K562 (cell line): ENCODE results near the gene AKT2. TPM values are rescaled to one million over a fixed set of nuclear protein-coding genes. Genes with fewer than 3 reads are reported as not detected.

Experiments used
- ATAC-seq: fragments of 200-7000 bp; cut with Tn5 transposase; 3 replicates; pipeline ENCODE4 v1.9.1; 2020; ENCODE audit warnings: moderate library complexity
- BruUV-seq: library from RNA; stranded (reverse); fragments of 400-500 nt; replicated peaks from 2 replicates; lab custom pipeline; 2021; lab: Mats Ljungman, UMichigan
- CTCF ChIA-PET: fragments of 300-600 bp; formaldehyde crosslinking; extraction: SDS; loops from one replicate; lab custom pipeline; 2021; ENCODE audit warnings: low intra/inter-chr PET ratio; lab: Yijun Ruan, JAX
- POLR2A ChIA-PET: fragments of 300-600, 350-650 bp; sonication (Branson Sonifier 250); formaldehyde crosslinking; extraction: SDS; loops from one replicate; lab custom pipeline; 2021; ENCODE audit warnings: antibody characterized with exemption, inconsistent platforms; lab: Yijun Ruan, JAX
- DNase-seq, 4 experiments: peaks; one replicate each; pipeline versions ENCODE4 v3.0.0 to v3.0.0-alpha.2; 2011 to 2018; ENCODE audit warnings: low spot score in 3 of 4, mixed read lengths in 3 of 4; ENCODE audit errors: extremely low read depth in 1 of 4
- FAIRE-seq: peaks from 2 replicates; lab custom pipeline; 2011; peaks lifted over from hg19 to GRCh38; lab: Jason Lieb, UNC
- H2AFZ ChIP-seq: 2 replicates; pipeline ENCODE4 v1.6.0; 2011; ENCODE audit warnings: low read depth, low read length, control low read depth, inconsistent platforms
- H3K27ac ChIP-seq: fragments of 200-600 bp; 3 replicates; pipeline ENCODE4 v1.8.0; 2011; ENCODE audit warnings: low read depth, mild to moderate bottlenecking, control low read depth, inconsistent platforms, low read length, moderate library complexity, mixed read lengths; ENCODE audit errors: extremely low read depth
- H3K27me3 ChIP-seq, 2 experiments: fragments of 300-600 bp in 1 of 2; 2 replicates in 1 of 2; 3 replicates in 1 of 2; pipeline versions ENCODE4 v1.6.0 to v1.8.0; 2011; ENCODE audit warnings: inconsistent platforms in 2 of 2, low read length in 2 of 2, mild to moderate bottlenecking in 1 of 2, mixed read lengths in 1 of 2, moderate library complexity in 1 of 2; ENCODE audit not compliant: control insufficient read depth in 2 of 2, insufficient read depth in 2 of 2
- H3K36me3 ChIP-seq: fragments of 300-600 bp; 3 replicates; pipeline ENCODE4 v1.8.0; 2011; ENCODE audit warnings: mild to moderate bottlenecking, low read length, inconsistent platforms; ENCODE audit not compliant: control insufficient read depth, insufficient read depth
- H3K4me1 ChIP-seq, 2 experiments: fragments of 200-600 bp in 1 of 2; replicated peaks in 1 of 2; 2 replicates in 1 of 2; 3 replicates in 1 of 2; pipeline versions ENCODE4 v1.5.1 to v1.8.0; 2011; ENCODE audit warnings: inconsistent platforms in 2 of 2, low read length in 2 of 2, mild to moderate bottlenecking in 1 of 2, mixed read lengths in 1 of 2, moderate library complexity in 1 of 2; ENCODE audit not compliant: control insufficient read depth in 2 of 2, insufficient read depth in 2 of 2
- H3K4me2 ChIP-seq: 2 replicates; pipeline ENCODE4 v1.6.1; 2011; ENCODE audit warnings: low read length, control low read depth, inconsistent platforms, mixed read lengths; ENCODE audit not compliant: insufficient read depth
- H3K4me3 ChIP-seq: fragments of 200-600 bp; sonication (generic), shearing (Covaris generic); 2 replicates; pipeline ENCODE4 v1.5.1; 2016; ENCODE audit warnings: control low read depth, inconsistent platforms
- H3K79me2 ChIP-seq: fragments of 200-600 bp; 3 replicates; pipeline ENCODE4 v1.8.0; 2011; ENCODE audit warnings: low read length, inconsistent platforms; ENCODE audit not compliant: control insufficient read depth, insufficient read depth
- H3K9ac ChIP-seq, 2 experiments: 2 replicates each; pipeline versions ENCODE4 v1.6.0 to v1.6.1; 2011; ENCODE audit warnings: low read depth in 2 of 2, low read length in 2 of 2, control low read depth in 1 of 2, inconsistent platforms in 1 of 2, mild to moderate bottlenecking in 1 of 2, mixed read lengths in 1 of 2; ENCODE audit not compliant: insufficient read depth in 1 of 2
- H3K9me1 ChIP-seq: one replicate; pipeline ENCODE4 v1.6.0; 2011; ENCODE audit warnings: inconsistent platforms, mild to moderate bottlenecking, low read length, moderate library complexity; ENCODE audit not compliant: control insufficient read depth, insufficient read depth
- H3K9me3 ChIP-seq: replicated peaks from 2 replicates; pipeline ENCODE4 v1.5.1; 2011; ENCODE audit warnings: low read depth, low read length, inconsistent platforms; ENCODE audit not compliant: control insufficient read depth, insufficient read depth
- H4K20me1 ChIP-seq: replicated peaks from 2 replicates; pipeline ENCODE4 v1.6.1; 2011; ENCODE audit warnings: low read length, inconsistent platforms, mixed read lengths; ENCODE audit not compliant: control insufficient read depth, insufficient read depth
- HNRNPUL1 ChIP-seq: fragments of 200-400 bp; formaldehyde crosslinking; IDR thresholded peaks from 2 replicates; pipeline ENCODE4 v1.6.1; 2017; ENCODE audit warnings: low read length
- RBM14 ChIP-seq: fragments of 200-400 bp; formaldehyde crosslinking; IDR thresholded peaks from 2 replicates; pipeline ENCODE4 v1.6.1; 2018; ENCODE audit warnings: low read depth, mild to moderate bottlenecking, low read length, moderate library complexity, borderline replicate concordance; ENCODE audit not compliant: insufficient read depth
- YY1 ChIP-seq, 3 experiments: IDR thresholded peaks; 2 replicates each; pipeline ENCODE4 v1.6.1; 2011; ENCODE audit warnings: low read length in 2 of 3, mild to moderate bottlenecking in 2 of 3, moderate library complexity in 2 of 3, borderline replicate concordance in 1 of 3, control low read depth in 1 of 3, low read depth in 1 of 3; ENCODE audit not compliant: insufficient read depth in 3 of 3, insufficient replicate concordance in 2 of 3, control insufficient read depth in 1 of 3, insufficient read length in 1 of 3; ENCODE audit errors: extremely low read depth in 1 of 3
- WGBS: fragments of 100-300 bp; shearing (Covaris generic); methylation state at CpG from one replicate; pipeline ENCODE4 v1.1.6; 2016; ENCODE audit warnings: low coverage, mixed read lengths; ENCODE audit not compliant: insufficient coverage; ENCODE audit errors: missing lambda C conversion rate; 5-methylcytosine and 5-hydroxymethylcytosine counted together
- in situ Hi-C: fragments of 300-500 bp; cut with MboI; formaldehyde crosslinking; loops from 4 replicates; pipeline ENCODE4 v1.15.0; 2018; ENCODE audit warnings: inconsistent platforms, mixed read lengths
- intact Hi-C: fragments of 100-400 bp; cut with micrococcal nuclease; formaldehyde crosslinking; loops from 2 replicates; pipeline ENCODE4 v1.14.2; 2022
- polyA plus RNA-seq, 8 experiments: library from polyadenylated mRNA; depleted of rRNA in 4 of 8; stranded (reverse) in 5 of 8; unstranded in 3 of 8; fragments of >200 nt; fragmentation: Nextera tagmentation in 2 of 8; fragmentation: Illumina TruSeq in 1 of 8; extraction: Ambion mirVana in 2 of 8; extraction: Trizol in 1 of 8; gene quantifications; 2 replicates each; pipeline versions ENCODE4 v1.2.1 to v1.2.3, GENCODE V29; 2011 to 2014; ENCODE audit warnings: inconsistent platforms in 1 of 8, missing spikeins in 1 of 8
- total RNA-seq, 7 experiments: library from RNA; depleted of rRNA in 6 of 7; stranded (reverse); fragments of >200 nt in 6 of 7; fragmentation: Illumina TruSeq in 2 of 7; extraction: Trizol in 2 of 7; gene quantifications; 2 replicates each; pipeline versions ENCODE4 v1.2.1 to v1.2.3, GENCODE V29; 2011 to 2021; ENCODE audit warnings: low replicate concordance in 1 of 7

Gene AKT2
- total and polyA plus RNA-seq, 9 of the 15 experiments (the other 6 are each of a cell fraction or from before 2014, with no cell fraction given) = 1.1 to 132 (median 67.7) TPM

GRCh38 chr19:40208602-40209001 lies 76.5 kb downstream of the AKT2 start:
- POLR2A ChIA-PET = interaction anchor here (0.6 to 1.1 kb wide), 6 partner anchors 8 to 455 kb away, joined by 3 to 4 read pairs (median 3); no protein-coding TSS in a partner anchor
- WGBS = 73% methylated on average over 5 of the region's 5 CpGs
- ATAC-seq = peak; percentile 22; the same call in 1 of the 3 replicates
- TF ChIP-seq YY1 (IDR thresholded peaks at IDR 0.05; ENCODE audit: borderline replicate concordance in 1 of 3, control insufficient read depth in 1 of 3, extremely low read depth in 1 of 3, insufficient read depth in 3 of 3, insufficient read length in 1 of 3, insufficient replicate concordance in 2 of 3, low read depth in 1 of 3, low read length in 2 of 3) (peak in 1 of 3 experiments; percentile 79), HNRNPUL1 (no peak)
- Histone ChIP-seq H3K79me2 (no peaks in the 10 kb centered on the region), H3K9me1 (no peaks in the 10 kb centered on the region), H3K36me3 (no peaks in the 10 kb centered on the region), H3K27me3 (no peaks in the 10 kb centered on the region), H3K4me3 (no peak overlapping the region), H3K9me3 (no peaks in the 10 kb centered on the region), H3K4me2 (peak overlapping the region; percentile 26; the same call in 1 of the 2 replicates), H3K9ac (no peak overlapping the region), H2AFZ (peak overlapping the region; percentile 46), H3K4me1 (peaks cover 11 to 29% of the 10 kb centered on the region in 2 experiments; a peak in 4 of 5 replicates), H3K27ac (peak overlapping the region; percentile 39; the same call in 2 of the 3 replicates), H4K20me1 (no peaks in the 10 kb centered on the region)
- BruUV-seq = no TSS peak
- CTCF ChIA-PET = no interaction called here
- intact Hi-C loops = no loop called here
- no peak for FAIRE-seq
- no peak for DNase-seq
- in situ Hi-C loops = no loop called here

GRCh38 chr19:40205760-40206159 lies 79.4 kb downstream of the AKT2 start:
- CTCF ChIA-PET = no interaction called here
- ATAC-seq = no peak
- no peaks in the 10 kb centered on the region for H3K9me1 ChIP-seq
- TF ChIP-seq RBM14 = no peak

More at GRCh38 chr19:40205760-40206159, 79.4 kb downstream of the AKT2 start:
- Histone ChIP-seq H3K27ac (no peak overlapping the region), H4K20me1 (no peaks in the 10 kb centered on the region), H3K4me1 (peaks cover 11 to 29% of the 10 kb centered on the region in 2 experiments; a peak in 4 of 5 replicates), H3K9me3 (no peaks in the 10 kb centered on the region), H3K4me3 (no peak overlapping the region), H3K27me3 (no peaks in the 10 kb centered on the region), H3K79me2 (no peaks in the 10 kb centered on the region), H2AFZ (no peak overlapping the region), H3K36me3 (no peaks in the 10 kb centered on the region), H3K9ac (peak overlapping the region in 1 of 2 experiments; percentile 42; a peak in 1 of 4 replicates), H3K4me2 (no peak overlapping the region)
- no TSS peak for BruUV-seq
- POLR2A ChIA-PET = no interaction called here
- DNase-seq = no peak
- in situ Hi-C loops = no loop called here
- no peak for FAIRE-seq
- intact Hi-C loops = no loop called here
- WGBS = 80% methylated on average over 13 of the region's 21 CpGs
